Measurements from ENCODE around the gene WDR74. TPM values are rescaled to one million over a fixed set of nuclear protein-coding genes. Genes with fewer than 3 reads are reported as not detected.

The WDR74 gene
- total RNA-seq, 1 experiment from 2014 or later: 72.4 TPM

DNA sequence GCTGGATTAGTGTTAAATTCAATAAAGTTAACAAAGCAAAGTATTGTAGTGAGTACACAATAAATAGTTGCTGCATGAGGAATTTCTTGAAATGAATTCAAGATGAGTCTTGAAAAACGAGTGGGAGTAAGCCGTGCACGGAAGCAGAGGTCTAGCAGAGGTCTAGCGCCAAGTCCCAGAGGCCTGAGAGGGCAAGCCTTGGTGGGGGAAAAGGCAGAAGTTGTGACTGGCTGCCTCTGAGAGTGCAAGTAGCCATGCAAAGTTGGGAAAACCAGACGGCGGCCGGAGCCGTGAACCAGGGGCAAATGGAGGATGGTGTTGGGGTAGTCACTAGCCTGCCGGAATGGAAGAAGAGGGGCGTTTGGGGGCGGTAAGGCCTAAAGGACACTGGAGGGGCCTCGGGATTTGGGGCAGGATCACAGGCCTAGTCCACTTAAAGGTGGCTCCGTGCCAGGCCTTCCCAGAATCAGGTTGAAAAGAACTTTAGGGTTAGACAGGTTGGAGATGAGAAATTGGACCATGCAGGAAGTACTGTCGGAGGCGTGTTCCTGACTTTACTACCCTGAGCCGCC lies 40.9 kb upstream of the WDR74 start:
- DNase-seq: peak; percentile 49 to 80
- Histone ChIP-seq H3K27me3 (ENCODE audit: insufficient read depth, low read depth) (no peaks in the 10 kb centered on the region), H3K36me3 (ENCODE audit: low read depth) (peaks cover 38% of the 10 kb centered on the region), H3K4me2 (peak overlapping the region; percentile 88), H3K79me2 (ENCODE audit: low read depth) (peaks cover 88% of the 10 kb centered on the region), H4K20me1 (ENCODE audit: insufficient read depth) (peaks cover 32% of the 10 kb centered on the region), H3K4me3 (peak overlapping the region; percentile 69), H3K9me2 (ENCODE audit: insufficient read depth) (no peaks in the 10 kb centered on the region), H3K9me3 (ENCODE audit: insufficient read depth, low read depth) (no peaks in the 10 kb centered on the region), H3K27ac (peak overlapping the region; percentile 96), H2AFZ (no peak overlapping the region), H3F3A (ENCODE audit: insufficient read depth, low read depth) (peaks cover 87% of the 10 kb centered on the region), H3K4me1 (replicated peaks; ENCODE audit: insufficient read depth) (peaks cover 41% of the 10 kb centered on the region)
- intact Hi-C loops (cut with micrococcal nuclease; ENCODE audit: unreplicated experiment): loop anchor here (2.0 to 5.0 kb wide), 5 partner anchors 93 to 483 kb away; partner anchors contain the start of genes EML3, HNRNPUL2, ROM1 and TMEM179B
- ChIA-PET CTCF (interaction anchor here (0.6 to 1.9 kb wide), 4 partner anchors 48 to 490 kb away, joined by 3 to 5 read pairs (median 4); partner anchors contain the start of genes TEX54 and ZBTB3), POLR2A (ENCODE audit: unreplicated experiment) (interaction anchor here (0.7 kb wide), 1 partner anchor 665 kb away, joined by 5 read pairs; no protein-coding TSS in a partner anchor)
- no TSS peak for BruUV-seq (replicated peaks)
- TF ChIP-seq, protein P1, sequence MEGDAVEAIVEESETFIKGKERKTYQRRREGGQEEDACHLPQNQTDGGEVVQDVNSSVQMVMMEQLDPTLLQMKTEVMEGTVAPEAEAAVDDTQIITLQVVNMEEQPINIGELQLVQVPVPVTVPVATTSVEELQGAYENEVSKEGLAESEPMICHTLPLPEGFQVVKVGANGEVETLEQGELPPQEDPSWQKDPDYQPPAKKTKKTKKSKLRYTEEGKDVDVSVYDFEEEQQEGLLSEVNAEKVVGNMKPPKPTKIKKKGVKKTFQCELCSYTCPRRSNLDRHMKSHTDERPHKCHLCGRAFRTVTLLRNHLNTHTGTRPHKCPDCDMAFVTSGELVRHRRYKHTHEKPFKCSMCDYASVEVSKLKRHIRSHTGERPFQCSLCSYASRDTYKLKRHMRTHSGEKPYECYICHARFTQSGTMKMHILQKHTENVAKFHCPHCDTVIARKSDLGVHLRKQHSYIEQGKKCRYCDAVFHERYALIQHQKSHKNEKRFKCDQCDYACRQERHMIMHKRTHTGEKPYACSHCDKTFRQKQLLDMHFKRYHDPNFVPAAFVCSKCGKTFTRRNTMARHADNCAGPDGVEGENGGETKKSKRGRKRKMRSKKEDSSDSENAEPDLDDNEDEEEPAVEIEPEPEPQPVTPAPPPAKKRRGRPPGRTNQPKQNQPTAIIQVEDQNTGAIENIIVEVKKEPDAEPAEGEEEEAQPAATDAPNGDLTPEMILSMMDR (conservative IDR thresholded peaks at IDR 0.05): no peak
- TF ChIP-seq EZH2 (IDR thresholded peaks at IDR 0.05; ENCODE audit: low read depth): no peak

DNA sequence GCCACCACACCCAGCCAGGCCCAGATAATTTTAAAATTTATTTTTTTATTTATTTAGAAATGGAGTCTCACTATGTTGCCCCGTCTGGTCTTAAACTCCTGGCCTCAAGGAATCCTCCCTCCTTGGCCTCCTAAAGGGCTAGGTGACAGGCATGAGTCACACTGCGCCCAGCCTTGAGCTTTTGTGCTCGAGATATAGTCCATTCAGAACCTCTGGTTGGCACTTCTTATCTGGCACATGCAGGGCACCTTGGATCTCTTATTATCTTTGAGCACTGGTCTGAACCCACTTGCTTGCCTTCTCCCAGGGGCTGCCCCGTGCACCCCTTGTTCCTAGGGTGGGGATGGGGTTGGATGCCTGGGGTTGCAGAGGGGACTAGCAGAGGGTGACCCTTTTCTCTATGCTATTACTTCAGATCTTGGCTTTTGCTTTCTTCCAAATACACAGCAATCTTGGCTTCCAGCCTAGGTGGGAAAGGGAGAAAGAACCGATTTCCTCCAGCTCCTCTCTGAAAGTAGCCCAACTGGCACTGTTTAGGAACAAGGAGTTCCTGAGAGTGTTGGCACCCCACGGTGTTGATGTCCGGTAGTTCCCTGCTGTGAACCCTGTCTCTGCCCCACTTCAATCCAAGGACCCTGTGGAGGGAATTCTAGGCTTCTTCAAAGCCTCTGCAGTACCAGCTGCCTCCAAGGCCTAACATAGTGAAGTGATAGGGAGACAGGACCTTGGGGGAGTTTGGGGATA lies 40.0 kb upstream of the WDR74 start:
- BruUV-seq (replicated peaks): no TSS peak
- intact Hi-C loops (cut with micrococcal nuclease; ENCODE audit: unreplicated experiment): no loop called here
- POLR2A ChIA-PET (ENCODE audit: unreplicated experiment): interaction anchor here (0.6 to 0.7 kb wide), 2 partner anchors 22 to 664 kb away, joined by 5 to 19 read pairs; no protein-coding TSS in a partner anchor
- CTCF ChIA-PET: interaction anchor here (0.6 kb wide), 1 partner anchor 93 kb away, joined by 4 read pairs; no protein-coding TSS in a partner anchor
- peak overlapping the region; percentile 88 for H3K4me2 ChIP-seq
- H2AFZ ChIP-seq: no peak overlapping the region
- TF ChIP-seq, protein P1 (conservative IDR thresholded peaks at IDR 0.05): no peak
- no peak for TF ChIP-seq EZH2 (IDR thresholded peaks at IDR 0.05; ENCODE audit: low read depth)
- no peaks in the 10 kb centered on the region for H3K9me2 ChIP-seq (ENCODE audit: insufficient read depth)
- DNase-seq: no peak
- H3K79me2 ChIP-seq (ENCODE audit: low read depth): peaks cover 86% of the 10 kb centered on the region
- peak overlapping the region; percentile 96 for H3K27ac ChIP-seq
- H3K4me1 ChIP-seq (replicated peaks; ENCODE audit: insufficient read depth): peaks cover 33% of the 10 kb centered on the region
- peaks cover 38% of the 10 kb centered on the region for H3K36me3 ChIP-seq (ENCODE audit: low read depth)
- peaks cover 83% of the 10 kb centered on the region for H3F3A ChIP-seq (ENCODE audit: insufficient read depth, low read depth)
- H3K9me3 ChIP-seq (ENCODE audit: insufficient read depth, low read depth): no peaks in the 10 kb centered on the region
- H3K4me3 ChIP-seq: peak overlapping the region; percentile 69; the same call in 1 of the 2 replicates
- no peaks in the 10 kb centered on the region for H3K27me3 ChIP-seq (ENCODE audit: insufficient read depth, low read depth)
- peaks cover 23% of the 10 kb centered on the region for H4K20me1 ChIP-seq (ENCODE audit: insufficient read depth)

DNA sequence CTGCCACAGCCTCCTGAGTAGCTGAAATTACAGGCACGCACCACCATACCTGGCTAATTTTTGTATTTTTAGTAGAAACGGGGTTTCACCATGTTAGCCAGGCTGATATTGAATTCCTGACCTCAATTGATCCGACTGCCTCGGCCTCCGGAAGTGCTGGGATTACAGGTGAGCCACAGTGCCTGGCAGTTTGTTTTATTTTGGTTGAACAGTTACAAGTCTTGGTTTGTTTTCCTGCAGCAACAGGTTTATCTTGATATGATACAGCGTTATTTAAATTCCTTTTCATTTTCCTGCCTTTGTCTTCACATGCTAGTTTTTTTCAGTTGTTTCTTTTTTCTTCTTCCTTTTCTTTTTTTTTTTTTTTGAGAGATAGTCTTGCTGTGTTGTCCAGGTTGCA lies 37.3 kb upstream of the WDR74 start:
- H3K4me2 ChIP-seq: no peak overlapping the region
- ChIA-PET POLR2A (ENCODE audit: unreplicated experiment) (no interaction called here), CTCF (no interaction called here)
- H4K20me1 ChIP-seq (ENCODE audit: insufficient read depth): peaks cover 6% of the 10 kb centered on the region; the same call in 1 of the 2 replicates
- no peaks in the 10 kb centered on the region for H3K27me3 ChIP-seq (ENCODE audit: insufficient read depth, low read depth)
- no peak overlapping the region for H3K4me3 ChIP-seq
- no peaks in the 10 kb centered on the region for H3K9me3 ChIP-seq (ENCODE audit: insufficient read depth, low read depth)
- H3K79me2 ChIP-seq (ENCODE audit: low read depth): peaks cover 74% of the 10 kb centered on the region
- H3F3A ChIP-seq (ENCODE audit: insufficient read depth, low read depth): peaks cover 72% of the 10 kb centered on the region
- H3K4me1 ChIP-seq (replicated peaks; ENCODE audit: insufficient read depth): peaks cover 14% of the 10 kb centered on the region
- H3K27ac ChIP-seq: no peak overlapping the region
- H2AFZ ChIP-seq: no peak overlapping the region
- peaks cover 15% of the 10 kb centered on the region for H3K36me3 ChIP-seq (ENCODE audit: low read depth)
- no peaks in the 10 kb centered on the region for H3K9me2 ChIP-seq (ENCODE audit: insufficient read depth)
- BruUV-seq (replicated peaks): no TSS peak
- TF ChIP-seq, protein P1 (conservative IDR thresholded peaks at IDR 0.05): no peak
- no peak for TF ChIP-seq EZH2 (IDR thresholded peaks at IDR 0.05; ENCODE audit: low read depth)
- no peak for DNase-seq
- intact Hi-C loops (cut with micrococcal nuclease; ENCODE audit: unreplicated experiment): no loop called here
